ENCODE results near the gene FGD4. TPM values are rescaled to one million over a fixed set of nuclear protein-coding genes. Genes with fewer than 3 reads are reported as not detected.
A peak's percentile ranks its signal among the peaks of the same experiment; 100 is the strongest.
"Not testable (repeated sequence)": the region's sequence is repeated elsewhere in the genome, so short reads cannot be mapped to it uniquely, and the experiment has no call there.

Gene FGD4
- total RNA-seq, 4 donors from 2014 or later = 21.4 to 33.0 (median 26.9) TPM

- Histone ChIP-seq H3K36me3 (peaks cover 0 to 7% (median 3%) of the 10 kb centered on the region in 4 donors), H3K4me3 (no peak overlapping the region), H3K9me3 (no peaks in the 10 kb centered on the region), H3K27me3 (no peaks in the 10 kb centered on the region), H3K4me1 (peaks cover 26 to 44% (median 35%) of the 10 kb centered on the region in 4 donors), H3K27ac (replicated peaks in 1 of 4) (no peak overlapping the region)
- no peak for DNase-seq (ENCODE audit: extremely low spot score)
- intact Hi-C loops (cut with DNase I) = loop anchor here (10.0 kb wide), 1 partner anchor 64 kb away; no protein-coding TSS in a partner anchor
- TF ChIP-seq POLR2AphosphoS5 (IDR thresholded peaks at IDR 0.05) = no peak
- TF ChIP-seq EP300 (IDR thresholded peaks at IDR 0.05) = no peak
- TF ChIP-seq POLR2A (IDR thresholded peaks at IDR 0.05; ENCODE audit: low read depth) = no peak
- TF ChIP-seq CTCF (IDR thresholded peaks at IDR 0.05) = no peak
- 95% methylated on average over 4 of the region's 4 CpGs for WGBS
Observed at GRCh38 chr12:32560520-32560919, 161.2 kb downstream of the FGD4 start.

GRCh38 chr12:32561931-32562341 is 162.6 kb downstream of the FGD4 start:
- no peaks in the 10 kb centered on the region for H3K27me3 ChIP-seq
- no peak for DNase-seq (ENCODE audit: extremely low spot score)
- intact Hi-C loops (cut with DNase I) = loop anchor here (10.0 kb wide), 1 partner anchor 63 kb away; no protein-coding TSS in a partner anchor
- no peaks in the 10 kb centered on the region for H3K9me3 ChIP-seq
- peak overlapping the region in 3 of 4 donors; percentile 12 to 36 (median 34) for H3K27ac ChIP-seq (replicated peaks in 1 of 4)
- peaks cover 0 to 7% (median 3%) of the 10 kb centered on the region in 4 donors for H3K36me3 ChIP-seq
- no peak overlapping the region for H3K4me3 ChIP-seq
- TF ChIP-seq POLR2A (IDR thresholded peaks at IDR 0.05; ENCODE audit: low read depth) = no peak
- no peak for TF ChIP-seq CTCF (IDR thresholded peaks at IDR 0.05)
- no peak for TF ChIP-seq POLR2AphosphoS5 (IDR thresholded peaks at IDR 0.05)
- TF ChIP-seq EP300 (IDR thresholded peaks at IDR 0.05) = no peak
- 76% methylated on average over 11 of the region's 11 CpGs for WGBS
- H3K4me1 ChIP-seq = peaks cover 32 to 48% (median 47%) of the 10 kb centered on the region in 4 donors

DNA sequence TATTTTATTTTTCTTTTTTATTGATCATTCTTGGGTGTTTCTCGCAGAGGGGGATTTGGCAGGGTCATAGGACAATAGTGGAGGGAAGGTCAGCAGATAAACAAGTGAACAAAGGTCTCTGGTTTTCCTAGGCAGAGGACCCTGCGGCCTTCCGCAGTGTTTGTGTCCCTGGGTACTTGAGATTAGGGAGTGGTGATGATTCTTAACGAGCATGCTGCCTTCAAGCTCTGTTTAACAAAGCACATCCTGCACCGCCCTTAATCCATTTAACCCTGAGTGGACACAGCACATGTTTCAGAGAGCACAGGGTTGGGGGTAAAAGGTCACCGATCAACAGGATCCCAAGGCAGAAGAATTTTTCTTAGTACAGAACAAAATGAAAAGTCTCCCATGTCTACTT is 163.1 kb downstream of the FGD4 start:
- H3K36me3 ChIP-seq; H3K9me3 ChIP-seq; H3K4me3 ChIP-seq; H3K27me3 ChIP-seq; DNase-seq (ENCODE audit: extremely low spot score): not testable (repeated sequence)
- intact Hi-C loops (cut with DNase I) = loop anchor here (10.0 kb wide), 1 partner anchor 62 kb away; no protein-coding TSS in a partner anchor
- H3K27ac ChIP-seq (replicated peaks in 1 of 4) = peak overlapping the region in 3 of 4 donors; percentile 12 to 36 (median 34)
- 76% methylated on average over 6 of the region's 6 CpGs for WGBS
- H3K4me1 ChIP-seq = peaks cover 37 to 52% (median 52%) of the 10 kb centered on the region in 4 donors

GRCh38 chr12:32566663-32567295 is 167.4 kb downstream of the FGD4 start:
- Histone ChIP-seq H3K4me1 (peaks cover 24 to 44% (median 40%) of the 10 kb centered on the region in 4 donors), H3K36me3 (peaks cover 0 to 7% (median 3%) of the 10 kb centered on the region in 4 donors), H3K9me3 (no peaks in the 10 kb centered on the region), H3K27me3 (no peaks in the 10 kb centered on the region), H3K27ac (replicated peaks in 1 of 4) (peak overlapping the region in 1 of 4 donors; percentile 10), H3K4me3 (no peak overlapping the region)
- no peak for DNase-seq (ENCODE audit: extremely low spot score)
- 65% methylated on average over 2 of the region's 2 CpGs for WGBS
- intact Hi-C loops (cut with DNase I) = loop anchor here (10.0 kb wide), 1 partner anchor 58 kb away; no protein-coding TSS in a partner anchor
- no peak for TF ChIP-seq POLR2A (IDR thresholded peaks at IDR 0.05; ENCODE audit: low read depth)
- no peak for TF ChIP-seq POLR2AphosphoS5 (IDR thresholded peaks at IDR 0.05)
- TF ChIP-seq CTCF (IDR thresholded peaks at IDR 0.05) = no peak
- no peak for TF ChIP-seq EP300 (IDR thresholded peaks at IDR 0.05)

- Histone ChIP-seq H3K27ac (replicated peaks in 1 of 4) (peak overlapping the region in 2 of 4 donors; percentile 37 to 40), H3K36me3 (peaks cover 0 to 7% (median 3%) of the 10 kb centered on the region in 4 donors), H3K4me3 (no peak overlapping the region), H3K9me3 (no peaks in the 10 kb centered on the region), H3K4me1 (peaks cover 21 to 40% (median 35%) of the 10 kb centered on the region in 4 donors), H3K27me3 (no peaks in the 10 kb centered on the region)
- no peak for TF ChIP-seq EP300 (IDR thresholded peaks at IDR 0.05)
- TF ChIP-seq POLR2AphosphoS5 (IDR thresholded peaks at IDR 0.05) = no peak
- TF ChIP-seq CTCF (IDR thresholded peaks at IDR 0.05) = no peak
- no peak for TF ChIP-seq POLR2A (IDR thresholded peaks at IDR 0.05; ENCODE audit: low read depth)
- DNase-seq (ENCODE audit: extremely low spot score) = no peak
- WGBS = 77% methylated on average over 6 of the region's 6 CpGs
- intact Hi-C loops (cut with DNase I) = loop anchor here (10.0 kb wide), 1 partner anchor 58 kb away; no protein-coding TSS in a partner anchor
Observed at GRCh38 chr12:32567296-32567674, 167.9 kb downstream of the FGD4 start.
